Neural cell (in vitro differentiated cells): Measurements from ENCODE around the gene SBNO1.

Experiments
- EP300 ChIP-seq: fragments of 450-650 bp; conservative IDR thresholded peaks from 2 replicates; pipeline ENCODE4 v1.6.1; 2014; ENCODE audit warnings: antibody characterized with exemption, mild to moderate bottlenecking, moderate library complexity; ENCODE audit not compliant: poor library complexity, severe bottlenecking
- EZH2 ChIP-seq: fragments of 200-600, 300-800 bp; shearing (Covaris generic), sonication (generic); IDR thresholded peaks from 2 replicates; pipeline ENCODE4 v1.6.1; 2014; ENCODE audit warnings: antibody characterized with exemption, low read length, borderline replicate concordance, mild to moderate bottlenecking; ENCODE audit not compliant: insufficient read depth, poor library complexity, severe bottlenecking
- POLR2AphosphoS5 ChIP-seq: IDR thresholded peaks from 2 replicates; pipeline ENCODE4 v1.6.1; 2012
- TAF1 ChIP-seq: IDR thresholded peaks from 2 replicates; pipeline ENCODE4 v1.6.1; 2012; ENCODE audit warnings: low read depth
- TF ChIP-seq, protein P1 (sequence below): fragments of 450-650 bp; IDR thresholded peaks from 2 replicates; pipeline ENCODE4 v1.5.1; 2014; ENCODE audit warnings: antibody characterized with exemption, mild to moderate bottlenecking, moderate library complexity; ENCODE audit not compliant: poor library complexity, severe bottlenecking

DNA sequence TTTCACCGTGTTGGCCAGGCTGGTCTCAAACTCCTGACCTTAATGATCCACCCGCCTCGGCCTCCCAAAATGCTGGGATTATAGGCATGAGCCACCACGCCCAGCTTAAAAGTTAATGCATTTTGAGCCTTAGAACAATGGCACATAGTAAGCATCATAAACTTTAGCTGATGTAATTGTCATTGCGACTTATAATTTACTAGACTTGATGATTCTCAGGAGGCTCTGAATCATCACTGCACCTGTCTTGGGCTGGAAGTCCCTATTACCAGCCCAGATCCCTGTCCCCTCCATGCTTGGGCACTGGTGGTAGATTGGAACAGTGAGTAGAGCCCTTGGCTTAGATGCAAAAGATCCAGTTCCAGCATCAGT, 45.4 kb upstream of the SBNO1 start:
- TF ChIP-seq, protein P1, sequence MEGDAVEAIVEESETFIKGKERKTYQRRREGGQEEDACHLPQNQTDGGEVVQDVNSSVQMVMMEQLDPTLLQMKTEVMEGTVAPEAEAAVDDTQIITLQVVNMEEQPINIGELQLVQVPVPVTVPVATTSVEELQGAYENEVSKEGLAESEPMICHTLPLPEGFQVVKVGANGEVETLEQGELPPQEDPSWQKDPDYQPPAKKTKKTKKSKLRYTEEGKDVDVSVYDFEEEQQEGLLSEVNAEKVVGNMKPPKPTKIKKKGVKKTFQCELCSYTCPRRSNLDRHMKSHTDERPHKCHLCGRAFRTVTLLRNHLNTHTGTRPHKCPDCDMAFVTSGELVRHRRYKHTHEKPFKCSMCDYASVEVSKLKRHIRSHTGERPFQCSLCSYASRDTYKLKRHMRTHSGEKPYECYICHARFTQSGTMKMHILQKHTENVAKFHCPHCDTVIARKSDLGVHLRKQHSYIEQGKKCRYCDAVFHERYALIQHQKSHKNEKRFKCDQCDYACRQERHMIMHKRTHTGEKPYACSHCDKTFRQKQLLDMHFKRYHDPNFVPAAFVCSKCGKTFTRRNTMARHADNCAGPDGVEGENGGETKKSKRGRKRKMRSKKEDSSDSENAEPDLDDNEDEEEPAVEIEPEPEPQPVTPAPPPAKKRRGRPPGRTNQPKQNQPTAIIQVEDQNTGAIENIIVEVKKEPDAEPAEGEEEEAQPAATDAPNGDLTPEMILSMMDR = no peak
- TF ChIP-seq TAF1 = no peak
- TF ChIP-seq POLR2AphosphoS5 = no peak
- no peak for TF ChIP-seq EP300
- no peak for TF ChIP-seq EZH2
